ENCODE data around the gene MYLK4. TPM values are rescaled to one million over a fixed set of nuclear protein-coding genes. Genes with fewer than 3 reads are reported as not detected.

The MYLK4 gene
- total RNA-seq, 4 donors from 2014 or later, result 0.41 to 0.79 (median 0.67) TPM

DNA sequence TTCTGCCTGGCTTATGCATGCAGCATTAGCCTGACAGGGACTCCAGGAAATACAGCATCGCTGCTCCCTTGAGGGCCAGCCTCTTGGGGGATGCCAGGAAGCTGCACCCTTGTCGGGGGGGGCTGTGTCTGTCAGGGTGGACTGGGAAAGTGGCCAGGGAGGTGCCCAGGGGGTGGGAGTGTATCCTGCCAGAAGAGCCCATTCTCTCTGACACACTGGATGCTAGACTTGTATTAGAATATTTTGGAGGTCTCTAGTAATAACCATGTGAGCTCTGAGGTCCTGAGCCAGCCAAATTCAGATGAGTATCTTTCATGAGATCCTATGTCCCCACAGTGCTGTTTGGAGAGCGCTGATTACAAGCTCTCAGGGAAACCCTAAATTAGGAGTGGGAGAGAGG lies 89.1 kb downstream of the MYLK4 start:
- in situ Hi-C loops (cut with MboI; ENCODE audit: low pct_ligation_motif_present in 1 of 4, low pct_unique_long_range_greater_than_20kb in 1 of 4, low sequenced_read_pairs in 3 of 4), result no loop called here
- H3K36me3 ChIP-seq, result no peaks in the 10 kb centered on the region
- H3K27ac ChIP-seq, result no peak overlapping the region
- DNase-seq, result no peak
- TF ChIP-seq POLR2A (IDR thresholded peaks at IDR 0.05) (no peak), POLR2AphosphoS5 (IDR thresholded peaks at IDR 0.05) (no peak), EP300 (IDR thresholded peaks at IDR 0.05; ENCODE audit: low read depth) (no peak)
- TF ChIP-seq, protein P1, sequence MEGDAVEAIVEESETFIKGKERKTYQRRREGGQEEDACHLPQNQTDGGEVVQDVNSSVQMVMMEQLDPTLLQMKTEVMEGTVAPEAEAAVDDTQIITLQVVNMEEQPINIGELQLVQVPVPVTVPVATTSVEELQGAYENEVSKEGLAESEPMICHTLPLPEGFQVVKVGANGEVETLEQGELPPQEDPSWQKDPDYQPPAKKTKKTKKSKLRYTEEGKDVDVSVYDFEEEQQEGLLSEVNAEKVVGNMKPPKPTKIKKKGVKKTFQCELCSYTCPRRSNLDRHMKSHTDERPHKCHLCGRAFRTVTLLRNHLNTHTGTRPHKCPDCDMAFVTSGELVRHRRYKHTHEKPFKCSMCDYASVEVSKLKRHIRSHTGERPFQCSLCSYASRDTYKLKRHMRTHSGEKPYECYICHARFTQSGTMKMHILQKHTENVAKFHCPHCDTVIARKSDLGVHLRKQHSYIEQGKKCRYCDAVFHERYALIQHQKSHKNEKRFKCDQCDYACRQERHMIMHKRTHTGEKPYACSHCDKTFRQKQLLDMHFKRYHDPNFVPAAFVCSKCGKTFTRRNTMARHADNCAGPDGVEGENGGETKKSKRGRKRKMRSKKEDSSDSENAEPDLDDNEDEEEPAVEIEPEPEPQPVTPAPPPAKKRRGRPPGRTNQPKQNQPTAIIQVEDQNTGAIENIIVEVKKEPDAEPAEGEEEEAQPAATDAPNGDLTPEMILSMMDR (IDR thresholded peaks at IDR 0.05), result no peak
- H3K4me3 ChIP-seq, result no peak overlapping the region
- no peaks in the 10 kb centered on the region for H3K4me1 ChIP-seq
- H3K9me3 ChIP-seq, result no peaks in the 10 kb centered on the region
- WGBS, 2 donors (ENCODE audit: low coverage in 1 of 2), result 82 to 100% methylated on average over 1 to 3 of the region's 3 CpGs
- H3K27me3 ChIP-seq, result no peaks in the 10 kb centered on the region
- intact Hi-C loops (cut with DNase I; ENCODE audit: low total_unique reads), result no loop called here

DNA sequence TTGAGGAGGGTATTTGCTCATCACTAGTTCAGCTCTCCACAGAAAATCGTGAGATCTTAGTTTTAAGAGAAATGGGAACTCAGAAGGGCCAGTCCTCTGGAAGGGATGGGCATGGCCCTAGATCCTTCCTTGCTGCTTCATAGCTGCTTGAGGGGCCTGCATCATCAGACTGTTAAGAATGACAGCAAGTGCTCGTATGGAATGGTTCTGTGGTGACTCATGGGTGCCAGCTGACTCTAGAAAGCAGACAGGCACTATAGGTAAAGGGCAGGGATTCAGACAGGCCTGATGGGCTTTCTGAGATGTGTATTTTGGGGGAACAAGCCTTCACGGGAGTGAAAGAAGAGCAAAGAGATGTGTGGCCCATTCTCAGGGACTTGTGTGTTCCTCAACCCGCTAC lies 90.8 kb downstream of the MYLK4 start:
- in situ Hi-C loops (cut with MboI; ENCODE audit: low pct_ligation_motif_present in 1 of 4, low pct_unique_long_range_greater_than_20kb in 1 of 4, low sequenced_read_pairs in 3 of 4), result no loop called here
- Histone ChIP-seq H3K27ac (no peak overlapping the region), H3K4me1 (no peaks in the 10 kb centered on the region), H3K4me3 (no peak overlapping the region), H3K36me3 (no peaks in the 10 kb centered on the region), H3K9me3 (no peaks in the 10 kb centered on the region), H3K27me3 (no peaks in the 10 kb centered on the region)
- intact Hi-C loops (cut with DNase I; ENCODE audit: low total_unique reads), result no loop called here
- no peak for TF ChIP-seq EP300 (IDR thresholded peaks at IDR 0.05; ENCODE audit: low read depth)
- TF ChIP-seq, protein P1 (IDR thresholded peaks at IDR 0.05), result no peak
- no peak for TF ChIP-seq POLR2AphosphoS5 (IDR thresholded peaks at IDR 0.05)
- TF ChIP-seq POLR2A (IDR thresholded peaks at IDR 0.05), result no peak
- no peak for DNase-seq
- WGBS, 2 donors (ENCODE audit: low coverage in 1 of 2), result 80 to 100% methylated on average over 2 to 4 of the region's 4 CpGs

DNA sequence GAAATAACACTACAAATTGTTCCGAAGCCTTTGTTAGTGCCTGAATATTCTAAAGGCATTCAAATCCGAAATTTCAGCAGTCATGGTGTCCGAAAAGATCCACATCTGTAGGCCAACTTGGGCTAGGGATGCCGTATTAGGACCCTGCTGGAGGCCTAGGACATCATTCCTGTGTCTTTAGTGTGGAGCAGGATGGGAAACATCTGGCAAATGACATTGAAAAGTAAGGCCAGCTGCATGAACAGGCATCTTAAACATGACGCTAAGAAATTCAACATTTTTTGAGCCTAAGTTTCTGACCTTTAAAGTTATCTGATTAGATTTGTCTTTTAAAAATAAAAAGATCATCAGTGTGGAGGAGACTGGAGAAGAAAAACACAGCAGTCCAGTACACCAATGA lies 91.3 kb downstream of the MYLK4 start:
- Histone ChIP-seq H3K9me3 (no peaks in the 10 kb centered on the region), H3K4me1 (no peaks in the 10 kb centered on the region), H3K4me3 (no peak overlapping the region), H3K36me3 (no peaks in the 10 kb centered on the region), H3K27me3 (no peaks in the 10 kb centered on the region), H3K27ac (no peak overlapping the region)
- in situ Hi-C loops (cut with MboI; ENCODE audit: low pct_ligation_motif_present in 1 of 4, low pct_unique_long_range_greater_than_20kb in 1 of 4, low sequenced_read_pairs in 3 of 4), result no loop called here
- intact Hi-C loops (cut with DNase I; ENCODE audit: low total_unique reads), result no loop called here
- WGBS, 2 donors (ENCODE audit: low coverage in 1 of 2), result 79 to 91% methylated on average over 5 of the region's 5 CpGs
- no peak for DNase-seq
- TF ChIP-seq, protein P1 (IDR thresholded peaks at IDR 0.05), result no peak
- no peak for TF ChIP-seq POLR2A (IDR thresholded peaks at IDR 0.05)
- no peak for TF ChIP-seq POLR2AphosphoS5 (IDR thresholded peaks at IDR 0.05)
- no peak for TF ChIP-seq EP300 (IDR thresholded peaks at IDR 0.05; ENCODE audit: low read depth)

DNA sequence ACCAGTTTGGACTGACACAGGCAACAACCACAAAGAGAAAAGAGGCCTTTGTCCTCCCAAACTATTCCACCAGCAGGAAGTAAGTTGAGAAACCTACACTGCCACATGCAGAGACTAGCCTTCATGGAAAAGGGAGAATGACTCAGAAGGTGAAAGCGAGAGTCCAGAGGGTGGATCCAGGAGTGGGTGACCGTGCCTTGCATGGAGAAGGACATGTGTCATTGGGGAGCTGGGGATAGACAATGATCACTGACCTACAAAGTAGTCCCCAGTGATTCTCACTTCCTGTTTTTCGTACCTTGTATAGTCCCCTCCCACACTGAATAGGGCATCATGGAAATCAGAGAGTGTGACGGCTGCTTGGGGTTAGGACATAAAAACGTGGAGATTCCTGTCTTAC lies 91.9 kb downstream of the MYLK4 start:
- Histone ChIP-seq H3K27ac (no peak overlapping the region), H3K9me3 (no peaks in the 10 kb centered on the region), H3K27me3 (no peaks in the 10 kb centered on the region), H3K4me3 (no peak overlapping the region), H3K36me3 (no peaks in the 10 kb centered on the region), H3K4me1 (no peaks in the 10 kb centered on the region)
- 79 to 80% methylated on average over 5 of the region's 5 CpGs for WGBS, 2 donors (ENCODE audit: low coverage in 1 of 2)
- TF ChIP-seq POLR2AphosphoS5 (IDR thresholded peaks at IDR 0.05) (no peak), EP300 (IDR thresholded peaks at IDR 0.05; ENCODE audit: low read depth) (no peak), POLR2A (IDR thresholded peaks at IDR 0.05) (no peak)
- TF ChIP-seq, protein P1 (IDR thresholded peaks at IDR 0.05), result no peak
- intact Hi-C loops (cut with DNase I; ENCODE audit: low total_unique reads), result no loop called here
- in situ Hi-C loops (cut with MboI; ENCODE audit: low pct_ligation_motif_present in 1 of 4, low pct_unique_long_range_greater_than_20kb in 1 of 4, low sequenced_read_pairs in 3 of 4), result no loop called here
- DNase-seq, result no peak

Data from transverse colon (tissue), 4 donors.